Thyroid gland (tissue), 4 donors: ENCODE measurements around the gene MS4A10.

Experiments
- POLR2A ChIP-seq, 2 donors: fragments of 450-650 bp; IDR thresholded peaks; one replicate each; pipeline ENCODE4 v1.6.1; 2017; ENCODE audit warnings: antibody characterized with exemption in 2 of 2, mild to moderate bottlenecking in 2 of 2, moderate library complexity in 1 of 2
- TF ChIP-seq, protein P1 (sequence below), 6 experiments: fragments of 200-600 bp in 3 of 6; fragments of 450-650 bp in 3 of 6; sonication (generic) in 3 of 6; IDR thresholded peaks; one replicate each; pipeline ENCODE4 v1.5.1; 2016 to 2019; ENCODE audit warnings: antibody characterized with exemption in 6 of 6, mild to moderate bottlenecking in 2 of 6, inconsistent platforms in 1 of 6, moderate library complexity in 1 of 6

DNA sequence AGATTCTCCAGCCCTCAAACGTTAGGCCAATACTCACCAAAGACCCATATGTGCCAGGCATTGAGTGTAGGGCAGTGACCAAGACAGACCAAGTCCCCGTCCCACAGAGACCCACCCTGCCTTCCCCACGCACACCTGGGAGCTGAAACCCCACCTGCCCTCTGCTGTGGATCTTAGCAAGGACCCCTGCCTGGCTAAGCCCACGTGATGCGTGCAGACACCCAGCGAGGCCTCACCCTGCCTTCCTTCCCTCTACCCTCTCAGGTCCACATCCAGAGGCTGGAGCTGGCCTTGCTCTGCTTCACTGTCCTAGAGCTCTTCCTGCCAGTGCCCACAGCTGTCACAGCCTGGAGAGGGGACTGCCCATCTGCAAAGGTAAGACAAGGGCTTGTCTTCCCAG, 10.2 kb downstream of the MS4A10 start:
- TF ChIP-seq POLR2A (IDR thresholded peaks at IDR 0.05): no peak
- TF ChIP-seq, protein P1, sequence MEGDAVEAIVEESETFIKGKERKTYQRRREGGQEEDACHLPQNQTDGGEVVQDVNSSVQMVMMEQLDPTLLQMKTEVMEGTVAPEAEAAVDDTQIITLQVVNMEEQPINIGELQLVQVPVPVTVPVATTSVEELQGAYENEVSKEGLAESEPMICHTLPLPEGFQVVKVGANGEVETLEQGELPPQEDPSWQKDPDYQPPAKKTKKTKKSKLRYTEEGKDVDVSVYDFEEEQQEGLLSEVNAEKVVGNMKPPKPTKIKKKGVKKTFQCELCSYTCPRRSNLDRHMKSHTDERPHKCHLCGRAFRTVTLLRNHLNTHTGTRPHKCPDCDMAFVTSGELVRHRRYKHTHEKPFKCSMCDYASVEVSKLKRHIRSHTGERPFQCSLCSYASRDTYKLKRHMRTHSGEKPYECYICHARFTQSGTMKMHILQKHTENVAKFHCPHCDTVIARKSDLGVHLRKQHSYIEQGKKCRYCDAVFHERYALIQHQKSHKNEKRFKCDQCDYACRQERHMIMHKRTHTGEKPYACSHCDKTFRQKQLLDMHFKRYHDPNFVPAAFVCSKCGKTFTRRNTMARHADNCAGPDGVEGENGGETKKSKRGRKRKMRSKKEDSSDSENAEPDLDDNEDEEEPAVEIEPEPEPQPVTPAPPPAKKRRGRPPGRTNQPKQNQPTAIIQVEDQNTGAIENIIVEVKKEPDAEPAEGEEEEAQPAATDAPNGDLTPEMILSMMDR (IDR thresholded peaks at IDR 0.05): no peak
